ENCODE measurements around the gene PCDHGA3. TPM values are rescaled to one million over a fixed set of nuclear protein-coding genes. Genes with fewer than 3 reads are reported as not detected.
"Not testable (repeated sequence)": the region's sequence is repeated elsewhere in the genome, so short reads cannot be mapped to it uniquely, and the experiment has no call there.

The PCDHGA3 gene
- 0.80 and 0.81 TPM in 2 replicates for total RNA-seq
- long read RNA-seq = 0 reads

GRCh38 chr5:141343242-141343952 is at the start of gene PCDHGA3:
Gene PCDHGA3 (plus strand): TSS chr5:141343829. CDS start chr5:141344034, 205 bp downstream.
- Mint-ChIP-seq H3K9me3 (ENCODE audit: low read depth) (peaks cover 37% of the 10 kb centered on the region), H3K36me3 (ENCODE audit: insufficient read depth) (peaks cover 11% of the 10 kb centered on the region), H3K27ac (no peak within 1 kb of the TSS), H3K27me3 (no peaks in the 10 kb centered on the region), H3K4me1 (ENCODE audit: low read depth) (no peaks in the 10 kb centered on the region), H3K4me3 (ENCODE audit: low read depth) (peak within 1 kb of the TSS; percentile 49)
- DNase-seq (ENCODE audit: low spot score, unreplicated experiment) = no peak
- TF ChIP-seq CTCF (IDR thresholded peaks at IDR 0.05; ENCODE audit: unreplicated experiment) = no peak

GRCh38 chr5:141298376-141298775 is 45.3 kb upstream of the PCDHGA3 start:
- Mint-ChIP-seq H3K4me1 (ENCODE audit: low read depth) (peaks cover 5% of the 10 kb centered on the region), H3K27ac (peak overlapping the region; percentile 44)
- no peak for TF ChIP-seq CTCF (IDR thresholded peaks at IDR 0.05; ENCODE audit: unreplicated experiment)

GRCh38 chr5:141303756-141304155 is 39.9 kb upstream of the PCDHGA3 start, which contains the start of gene SLC25A2:
Gene SLC25A2 (minus strand): TSS chr5:141304049. CDS start chr5:141303865, 184 bp downstream.
- H3K9me3 Mint-ChIP-seq (ENCODE audit: low read depth) = peaks cover 45% of the 10 kb centered on the region
- no peak for TF ChIP-seq CTCF (IDR thresholded peaks at IDR 0.05; ENCODE audit: unreplicated experiment)
- peaks cover 55% of the 10 kb centered on the region for H3K36me3 Mint-ChIP-seq (ENCODE audit: insufficient read depth)
- no peaks in the 10 kb centered on the region for H3K4me1 Mint-ChIP-seq (ENCODE audit: low read depth)
- H3K4me3 Mint-ChIP-seq (ENCODE audit: low read depth) = no peak within 1 kb of the TSS
- no peaks in the 10 kb centered on the region for H3K27me3 Mint-ChIP-seq
- no peak within 1 kb of the TSS for H3K27ac Mint-ChIP-seq
- no peak for DNase-seq (ENCODE audit: low spot score, unreplicated experiment)

More at GRCh38 chr5:141298376-141298775, 45.3 kb upstream of the PCDHGA3 start:
- no peak for DNase-seq (ENCODE audit: low spot score, unreplicated experiment)
- Mint-ChIP-seq H3K4me3 (ENCODE audit: low read depth) (no peak overlapping the region), H3K27me3 (no peaks in the 10 kb centered on the region), H3K9me3 (ENCODE audit: low read depth) (peaks cover 25% of the 10 kb centered on the region), H3K36me3 (ENCODE audit: insufficient read depth) (peaks cover 36% of the 10 kb centered on the region)

- H3K9me3 Mint-ChIP-seq (ENCODE audit: low read depth) = peaks cover 53% of the 10 kb centered on the region
- H3K4me3 Mint-ChIP-seq (ENCODE audit: low read depth) = no peak overlapping the region
- TF ChIP-seq CTCF (IDR thresholded peaks at IDR 0.05; ENCODE audit: unreplicated experiment) = no peak
- DNase-seq (ENCODE audit: low spot score, unreplicated experiment) = no peak
- H3K4me1 Mint-ChIP-seq (ENCODE audit: low read depth) = no peaks in the 10 kb centered on the region
- no peaks in the 10 kb centered on the region for H3K27me3 Mint-ChIP-seq
- H3K27ac Mint-ChIP-seq = no peak overlapping the region
- H3K36me3 Mint-ChIP-seq (ENCODE audit: insufficient read depth) = peaks cover 67% of the 10 kb centered on the region
These were observed 37.0 kb upstream of the PCDHGA3 start for GRCh38 chr5:141306630-141307029.

GRCh38 chr5:141313711-141314110 is 29.9 kb upstream of the PCDHGA3 start:
- no peak overlapping the region for H3K4me3 Mint-ChIP-seq (ENCODE audit: low read depth)
- peaks cover 55% of the 10 kb centered on the region for H3K9me3 Mint-ChIP-seq (ENCODE audit: low read depth)
- no peak overlapping the region for H3K27ac Mint-ChIP-seq
- peaks cover 81% of the 10 kb centered on the region for H3K36me3 Mint-ChIP-seq (ENCODE audit: insufficient read depth)
- no peak for DNase-seq (ENCODE audit: low spot score, unreplicated experiment)
- no peaks in the 10 kb centered on the region for H3K27me3 Mint-ChIP-seq
- no peaks in the 10 kb centered on the region for H3K4me1 Mint-ChIP-seq (ENCODE audit: low read depth)
- TF ChIP-seq CTCF (IDR thresholded peaks at IDR 0.05; ENCODE audit: unreplicated experiment) = no peak

- peaks cover 62% of the 10 kb centered on the region for H3K9me3 Mint-ChIP-seq (ENCODE audit: low read depth)
These were observed 26.7 kb upstream of the PCDHGA3 start for GRCh38 chr5:141316963-141317362.

More at GRCh38 chr5:141316963-141317362, 26.7 kb upstream of the PCDHGA3 start:
- H3K4me1 Mint-ChIP-seq (ENCODE audit: low read depth); H3K4me3 Mint-ChIP-seq (ENCODE audit: low read depth); DNase-seq (ENCODE audit: low spot score, unreplicated experiment); H3K27me3 Mint-ChIP-seq: not testable (repeated sequence)
- peak overlapping the region; percentile 64 for H3K27ac Mint-ChIP-seq
- H3K36me3 Mint-ChIP-seq (ENCODE audit: insufficient read depth) = peaks cover 81% of the 10 kb centered on the region
